WTC11 (cell line): ENCODE data around the gene TSKU.

ENCODE experiments used
- ATF1 ChIP-seq: sonication (generic); formaldehyde crosslinking; IDR thresholded peaks from 2 replicates; pipeline ENCODE4 v1.8.1; 2023; ENCODE audit warnings: mild to moderate bottlenecking, moderate library complexity, missing genetic modification reagents
- FOXK1 ChIP-seq: sonication (generic); formaldehyde crosslinking; IDR thresholded peaks from 2 replicates; pipeline ENCODE4 v1.8.0; 2022; ENCODE audit warnings: mild to moderate bottlenecking, moderate library complexity, missing genetic modification reagents
- FOXP1 ChIP-seq: sonication (generic); formaldehyde crosslinking; IDR thresholded peaks from 2 replicates; pipeline ENCODE4 v1.8.0; 2022; ENCODE audit warnings: missing genetic modification reagents, mild to moderate bottlenecking, moderate library complexity, borderline replicate concordance
- RELA ChIP-seq: sonication (generic); formaldehyde crosslinking; IDR thresholded peaks from 2 replicates; pipeline ENCODE4 v1.8.1; 2022; ENCODE audit warnings: missing genetic modification reagents, mild to moderate bottlenecking, borderline replicate concordance
- RORB ChIP-seq: fragments of 250-450 bp; sonication (Bioruptor Pico); IDR thresholded peaks from 2 replicates; pipeline ENCODE4 v1.9.0; 2021; ENCODE audit warnings: mild to moderate bottlenecking
- TEAD4 ChIP-seq: sonication (generic); formaldehyde crosslinking; IDR thresholded peaks from 2 replicates; pipeline ENCODE4 v1.8.0; 2022; ENCODE audit warnings: mild to moderate bottlenecking, missing genetic modification reagents
- TP53 ChIP-seq: sonication (generic); formaldehyde crosslinking; IDR thresholded peaks from 2 replicates; pipeline ENCODE4 v1.8.1; 2023; ENCODE audit warnings: mild to moderate bottlenecking, missing genetic modification reagents
- ZNF232 ChIP-seq: sonication (generic); formaldehyde crosslinking; IDR thresholded peaks from 2 replicates; pipeline ENCODE4 v1.8.0; 2022; ENCODE audit warnings: mild to moderate bottlenecking, missing genetic modification reagents
- TF ChIP-seq, protein P1 (sequence below): fragments of 250-450 bp; sonication (Bioruptor Pico); IDR thresholded peaks from 2 replicates; pipeline ENCODE4 v1.9.0; 2021; ENCODE audit warnings: mild to moderate bottlenecking
- TF ChIP-seq, protein P2 (sequence below): sonication (generic); formaldehyde crosslinking; IDR thresholded peaks from 2 replicates; pipeline ENCODE4 v1.8.0; 2022; ENCODE audit warnings: mild to moderate bottlenecking, missing genetic modification reagents
- TF ChIP-seq, protein P3 (sequence below): fragments of 200-600 bp; IDR thresholded peaks from 2 replicates; pipeline ENCODE4 v1.8.0; 2022; ENCODE audit warnings: antibody characterized with exemption
- TF ChIP-seq, protein P4 (sequence below): sonication (generic); formaldehyde crosslinking; IDR thresholded peaks from 2 replicates; pipeline ENCODE4 v1.8.0; 2022; ENCODE audit warnings: mild to moderate bottlenecking, missing genetic modification reagents

DNA sequence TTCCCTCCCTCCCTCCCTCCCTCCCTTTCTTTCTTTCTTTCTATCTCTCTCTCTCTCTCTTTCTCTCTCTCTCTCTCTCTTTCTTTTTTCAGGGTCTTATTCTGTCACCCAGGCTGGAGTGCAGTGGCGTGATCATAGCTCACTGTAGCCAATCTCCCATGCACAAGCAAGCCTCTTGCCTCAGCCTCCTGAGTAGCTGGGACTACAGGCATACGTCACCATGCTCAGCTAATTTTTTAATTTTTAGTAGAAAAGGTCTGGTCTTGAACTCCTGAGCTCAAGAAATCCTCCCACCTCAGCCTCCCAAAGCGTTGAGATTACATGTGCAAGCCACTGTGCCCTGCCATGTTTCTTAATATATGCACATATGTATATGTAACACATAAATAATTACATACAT lies 19.0 kb downstream of the TSKU start:
- no peak for TF ChIP-seq ZNF232 (CRISPR knock-in tag)
- no peak for TF ChIP-seq FOXP1 (CRISPR knock-in tag)
- TF ChIP-seq, protein P1, sequence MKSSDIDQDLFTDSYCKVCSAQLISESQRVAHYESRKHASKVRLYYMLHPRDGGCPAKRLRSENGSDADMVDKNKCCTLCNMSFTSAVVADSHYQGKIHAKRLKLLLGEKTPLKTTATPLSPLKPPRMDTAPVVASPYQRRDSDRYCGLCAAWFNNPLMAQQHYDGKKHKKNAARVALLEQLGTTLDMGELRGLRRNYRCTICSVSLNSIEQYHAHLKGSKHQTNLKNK (CRISPR knock-in tag) = no peak
- no peak for TF ChIP-seq TEAD4 (CRISPR knock-in tag)
- TF ChIP-seq, protein P2, sequence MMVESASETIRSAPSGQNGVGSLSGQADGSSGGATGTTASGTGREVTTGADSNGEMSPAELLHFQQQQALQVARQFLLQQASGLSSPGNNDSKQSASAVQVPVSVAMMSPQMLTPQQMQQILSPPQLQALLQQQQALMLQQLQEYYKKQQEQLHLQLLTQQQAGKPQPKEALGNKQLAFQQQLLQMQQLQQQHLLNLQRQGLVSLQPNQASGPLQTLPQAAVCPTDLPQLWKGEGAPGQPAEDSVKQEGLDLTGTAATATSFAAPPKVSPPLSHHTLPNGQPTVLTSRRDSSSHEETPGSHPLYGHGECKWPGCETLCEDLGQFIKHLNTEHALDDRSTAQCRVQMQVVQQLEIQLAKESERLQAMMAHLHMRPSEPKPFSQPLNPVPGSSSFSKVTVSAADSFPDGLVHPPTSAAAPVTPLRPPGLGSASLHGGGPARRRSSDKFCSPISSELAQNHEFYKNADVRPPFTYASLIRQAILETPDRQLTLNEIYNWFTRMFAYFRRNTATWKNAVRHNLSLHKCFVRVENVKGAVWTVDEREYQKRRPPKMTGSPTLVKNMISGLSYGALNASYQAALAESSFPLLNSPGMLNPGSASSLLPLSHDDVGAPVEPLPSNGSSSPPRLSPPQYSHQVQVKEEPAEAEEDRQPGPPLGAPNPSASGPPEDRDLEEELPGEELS = no peak
- no peak for TF ChIP-seq ATF1
- TF ChIP-seq, protein P3, sequence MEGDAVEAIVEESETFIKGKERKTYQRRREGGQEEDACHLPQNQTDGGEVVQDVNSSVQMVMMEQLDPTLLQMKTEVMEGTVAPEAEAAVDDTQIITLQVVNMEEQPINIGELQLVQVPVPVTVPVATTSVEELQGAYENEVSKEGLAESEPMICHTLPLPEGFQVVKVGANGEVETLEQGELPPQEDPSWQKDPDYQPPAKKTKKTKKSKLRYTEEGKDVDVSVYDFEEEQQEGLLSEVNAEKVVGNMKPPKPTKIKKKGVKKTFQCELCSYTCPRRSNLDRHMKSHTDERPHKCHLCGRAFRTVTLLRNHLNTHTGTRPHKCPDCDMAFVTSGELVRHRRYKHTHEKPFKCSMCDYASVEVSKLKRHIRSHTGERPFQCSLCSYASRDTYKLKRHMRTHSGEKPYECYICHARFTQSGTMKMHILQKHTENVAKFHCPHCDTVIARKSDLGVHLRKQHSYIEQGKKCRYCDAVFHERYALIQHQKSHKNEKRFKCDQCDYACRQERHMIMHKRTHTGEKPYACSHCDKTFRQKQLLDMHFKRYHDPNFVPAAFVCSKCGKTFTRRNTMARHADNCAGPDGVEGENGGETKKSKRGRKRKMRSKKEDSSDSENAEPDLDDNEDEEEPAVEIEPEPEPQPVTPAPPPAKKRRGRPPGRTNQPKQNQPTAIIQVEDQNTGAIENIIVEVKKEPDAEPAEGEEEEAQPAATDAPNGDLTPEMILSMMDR = no peak
- TF ChIP-seq RORB (CRISPR knock-in tag) = no peak
- TF ChIP-seq RELA (CRISPR knock-in tag) = no peak
- no peak for TF ChIP-seq FOXK1 (CRISPR knock-in tag)
- TF ChIP-seq, protein P4, sequence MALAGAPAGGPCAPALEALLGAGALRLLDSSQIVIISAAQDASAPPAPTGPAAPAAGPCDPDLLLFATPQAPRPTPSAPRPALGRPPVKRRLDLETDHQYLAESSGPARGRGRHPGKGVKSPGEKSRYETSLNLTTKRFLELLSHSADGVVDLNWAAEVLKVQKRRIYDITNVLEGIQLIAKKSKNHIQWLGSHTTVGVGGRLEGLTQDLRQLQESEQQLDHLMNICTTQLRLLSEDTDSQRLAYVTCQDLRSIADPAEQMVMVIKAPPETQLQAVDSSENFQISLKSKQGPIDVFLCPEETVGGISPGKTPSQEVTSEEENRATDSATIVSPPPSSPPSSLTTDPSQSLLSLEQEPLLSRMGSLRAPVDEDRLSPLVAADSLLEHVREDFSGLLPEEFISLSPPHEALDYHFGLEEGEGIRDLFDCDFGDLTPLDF (CRISPR knock-in tag) = no peak
- no peak for TF ChIP-seq TP53 (CRISPR knock-in tag)
